Renal pelvis (tissue), 4 donors: ENCODE data around the gene C1R. TPM values are rescaled to one million over a fixed set of nuclear protein-coding genes. Genes with fewer than 3 reads are reported as not detected.

Experiments used
- DNase-seq: peaks from one replicate; pipeline ENCODE4 v3.0.0-alpha.2; 2013
- polyA plus RNA-seq, 3 donors: library from polyadenylated mRNA; unstranded; fragments of 120-200 nt; gene quantifications; one replicate each; pipeline ENCODE4 v1.2.1, GENCODE V29; 2013; ENCODE audit not compliant: insufficient read length in 3 of 3

C1R gene
- polyA plus RNA-seq, 3 donors = 34.8 to 47.5 (median 37.3) TPM

DNA sequence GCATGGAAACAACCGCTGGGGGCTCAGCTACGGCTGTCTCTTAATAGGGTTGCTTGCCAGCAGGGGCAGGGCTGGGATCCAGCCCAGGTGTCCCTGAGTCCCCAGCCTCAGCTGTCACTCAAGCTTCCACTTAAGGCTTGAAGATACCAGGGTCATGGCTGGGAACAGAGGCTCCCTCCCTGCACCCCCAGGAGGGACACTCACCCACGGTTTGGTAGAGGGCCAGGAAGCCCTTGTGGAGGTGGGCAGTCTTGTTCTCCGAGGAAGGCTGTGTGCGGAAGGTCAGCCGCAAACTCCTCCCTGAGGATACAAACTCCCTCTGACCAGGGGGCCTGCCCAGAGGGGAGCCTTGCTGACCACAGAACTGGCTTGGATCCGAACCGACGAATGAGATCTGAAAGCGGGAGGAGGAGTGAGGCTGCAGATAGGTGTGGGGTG is 9.5 kb upstream of the C1R start:
- no peak for DNase-seq

DNA sequence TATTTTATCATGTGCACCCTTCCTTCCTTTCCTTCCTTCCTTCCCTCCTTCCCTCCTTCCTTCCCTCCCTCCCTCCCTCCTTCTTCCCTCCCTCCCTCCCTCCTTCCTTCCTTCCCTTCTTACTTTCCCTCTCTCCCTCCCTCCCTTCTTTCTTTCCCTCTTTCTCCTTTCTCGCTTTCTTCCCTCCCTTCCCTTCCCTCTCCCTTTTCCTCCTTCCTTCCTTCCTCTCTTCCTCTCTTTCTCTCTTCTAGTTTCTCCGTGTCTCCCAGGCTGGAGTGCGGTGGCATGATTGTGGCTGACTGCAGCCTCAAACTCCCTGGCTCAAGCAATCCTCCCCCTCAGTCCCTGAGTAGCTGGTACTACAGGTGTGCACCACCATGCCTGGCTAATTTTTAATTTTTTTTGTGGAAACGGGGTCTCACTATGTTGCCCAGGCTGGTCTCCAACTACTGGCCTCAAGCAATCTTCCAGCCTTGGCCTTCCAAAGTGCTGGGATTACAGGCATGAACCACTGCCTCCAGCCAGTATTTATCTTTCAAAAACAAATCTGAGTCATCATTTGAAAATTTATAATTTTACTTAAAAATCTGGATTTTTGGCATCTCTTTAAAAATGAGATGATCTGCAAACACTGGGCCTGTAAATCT is 8.9 kb upstream of the C1R start:
- no peak for DNase-seq

DNA sequence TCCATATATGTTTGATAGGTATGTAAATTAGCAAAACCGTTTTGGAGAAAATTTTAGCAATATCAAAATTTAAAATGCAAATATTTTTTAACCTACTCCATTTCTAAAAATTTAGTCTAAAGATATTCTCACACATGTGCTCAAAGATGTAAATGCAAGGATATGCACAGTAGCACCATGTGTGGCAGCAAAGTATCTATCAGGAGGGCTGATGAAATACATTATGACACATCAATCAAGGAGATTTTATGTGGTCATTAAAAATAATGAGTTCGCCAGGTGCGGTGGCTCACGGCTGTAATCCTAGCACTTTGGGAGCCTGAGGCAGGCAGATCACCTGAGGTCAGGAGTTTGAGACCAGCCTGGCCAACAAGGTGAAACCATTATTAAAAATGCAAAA is 8.0 kb upstream of the C1R start:
- DNase-seq = no peak

DNA sequence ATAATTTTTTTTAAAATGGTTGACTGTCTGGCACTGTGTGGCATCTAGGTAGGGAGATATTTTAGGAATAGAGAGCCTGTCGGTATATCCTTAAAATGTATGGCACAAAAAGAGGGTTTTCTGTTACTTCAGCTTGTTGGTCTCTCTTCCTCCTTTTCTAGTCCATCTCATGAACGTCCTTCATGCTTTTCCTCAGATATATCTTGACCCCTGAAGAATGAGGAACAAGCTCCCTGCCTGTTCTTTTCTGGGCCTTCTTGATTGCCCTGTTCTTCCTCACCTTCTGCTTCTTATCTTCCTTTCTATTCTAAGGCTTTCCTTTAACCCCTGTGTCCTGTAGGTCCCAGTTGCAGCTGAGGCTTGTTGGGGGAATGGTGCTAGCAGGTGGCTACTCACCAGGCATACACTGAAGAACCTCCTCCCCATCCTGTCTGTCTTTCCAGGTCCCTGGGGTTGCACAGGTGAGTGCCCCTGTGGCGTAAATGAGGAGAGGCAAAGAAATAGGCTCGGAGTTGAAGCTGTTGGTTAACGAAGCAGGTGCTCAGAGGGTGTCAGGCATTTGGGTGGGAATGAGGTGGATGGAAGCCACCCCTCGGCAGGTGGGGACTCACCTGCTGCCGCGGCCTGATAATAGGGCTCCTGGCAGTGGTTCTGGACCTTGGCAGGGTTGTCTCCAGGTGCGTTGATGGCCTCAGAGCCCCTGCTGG is 7.2 kb upstream of the C1R start:
- no peak for DNase-seq

DNA sequence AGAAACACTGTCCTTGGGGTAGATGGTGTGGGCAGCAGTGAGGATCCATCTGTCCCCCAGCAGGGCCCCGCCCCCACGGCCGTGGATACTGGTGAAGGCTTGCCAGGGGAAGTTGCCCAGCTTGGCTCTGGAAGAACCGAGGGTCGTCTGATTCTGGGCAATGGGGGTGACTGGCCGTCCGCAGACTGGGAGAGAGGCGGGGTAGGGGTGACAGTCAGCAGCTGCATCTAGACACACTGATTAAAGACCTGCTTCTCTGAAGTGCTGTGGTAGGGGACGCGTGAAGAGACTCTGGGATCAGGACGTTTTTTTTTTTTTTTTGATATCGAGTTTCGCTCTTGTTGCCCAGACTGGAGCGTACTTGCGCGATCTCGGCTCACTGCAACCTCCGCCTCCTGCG is 4.7 kb upstream of the C1R start:
- peak; percentile 22 for DNase-seq

DNA sequence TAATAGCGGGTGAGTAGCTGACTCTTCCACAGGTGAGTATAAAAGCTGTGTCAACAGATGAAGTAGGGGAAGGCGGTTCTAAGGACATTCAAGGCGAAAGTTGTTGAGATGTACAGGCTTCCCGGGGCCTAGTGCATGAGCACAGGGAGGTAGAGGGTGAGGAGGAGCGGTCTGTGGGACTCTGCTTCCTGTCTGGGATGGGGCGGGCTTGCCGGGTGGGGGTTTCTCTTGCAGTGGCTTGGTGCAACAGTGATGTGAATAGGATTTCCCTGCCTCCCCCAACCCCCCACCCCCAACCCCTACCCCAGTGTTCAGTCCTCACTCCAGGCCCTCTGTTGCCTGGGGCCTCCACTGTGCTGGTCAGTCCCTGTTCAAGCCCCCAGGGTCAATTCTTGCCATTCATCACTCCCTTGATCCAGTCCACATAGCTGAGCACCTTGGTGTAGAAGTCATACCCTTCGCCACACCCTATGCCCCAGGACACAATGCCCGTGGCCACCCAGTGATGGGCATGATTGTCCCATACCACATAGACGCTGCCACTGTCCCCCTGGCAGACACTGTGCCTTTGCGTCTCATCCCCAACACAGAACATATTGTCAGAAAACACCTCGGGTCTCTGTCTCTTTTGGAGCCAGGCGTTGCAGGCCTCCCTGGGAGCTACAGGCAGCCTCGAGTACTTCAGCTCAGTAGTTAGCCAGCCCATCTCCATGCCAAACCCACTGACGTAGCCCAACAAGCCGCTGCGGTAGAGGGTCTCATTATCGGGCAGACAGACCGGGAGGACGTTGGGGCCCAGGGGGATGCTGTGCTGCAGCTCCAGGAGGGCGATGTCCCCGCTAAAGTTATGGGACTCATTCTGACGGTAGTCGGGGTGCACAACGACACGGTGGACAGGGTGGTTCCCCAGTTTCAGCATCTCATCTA is 4.0 kb upstream of the C1R start:
- no peak for DNase-seq

DNA sequence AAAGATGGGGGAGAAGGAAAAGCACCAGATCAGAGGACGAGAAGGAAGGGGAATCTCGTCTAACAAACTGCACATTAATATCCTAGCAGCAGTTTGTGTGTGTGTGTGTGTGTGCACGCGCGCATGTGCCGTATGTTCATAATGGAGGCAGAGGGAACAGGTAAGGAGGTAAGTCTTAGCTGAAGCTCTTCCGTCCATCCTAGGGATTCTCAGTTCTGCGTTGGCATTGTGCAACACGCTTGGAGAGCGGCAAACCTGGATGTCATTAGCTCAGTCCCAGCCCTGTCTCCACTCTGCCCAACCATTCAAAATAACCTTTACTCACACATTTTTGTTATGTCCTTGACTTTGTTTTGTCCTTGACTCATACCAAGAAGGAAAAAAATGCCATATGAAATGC is 1.6 kb upstream of the C1R start:
- no peak for DNase-seq

DNA sequence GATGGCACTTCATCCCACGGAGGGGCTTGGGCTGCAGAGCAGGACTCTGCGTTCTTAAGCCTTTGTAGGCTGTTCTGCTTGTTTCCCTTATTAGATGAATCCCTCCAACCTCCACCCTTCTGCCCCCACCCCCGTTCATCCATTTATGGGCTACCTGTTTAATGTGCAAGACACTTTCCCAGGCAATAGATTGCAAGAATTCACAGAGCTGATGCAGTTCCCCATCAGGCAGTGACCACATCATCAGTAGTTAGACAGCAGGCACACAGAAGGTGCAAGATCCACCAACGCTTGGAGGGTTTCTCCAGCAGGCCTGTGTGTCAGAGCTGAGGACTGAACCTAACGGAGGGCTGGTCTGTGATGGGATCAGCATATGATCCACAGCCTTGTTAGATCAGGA is 1.2 kb upstream of the C1R start:
- no peak for DNase-seq

DNA sequence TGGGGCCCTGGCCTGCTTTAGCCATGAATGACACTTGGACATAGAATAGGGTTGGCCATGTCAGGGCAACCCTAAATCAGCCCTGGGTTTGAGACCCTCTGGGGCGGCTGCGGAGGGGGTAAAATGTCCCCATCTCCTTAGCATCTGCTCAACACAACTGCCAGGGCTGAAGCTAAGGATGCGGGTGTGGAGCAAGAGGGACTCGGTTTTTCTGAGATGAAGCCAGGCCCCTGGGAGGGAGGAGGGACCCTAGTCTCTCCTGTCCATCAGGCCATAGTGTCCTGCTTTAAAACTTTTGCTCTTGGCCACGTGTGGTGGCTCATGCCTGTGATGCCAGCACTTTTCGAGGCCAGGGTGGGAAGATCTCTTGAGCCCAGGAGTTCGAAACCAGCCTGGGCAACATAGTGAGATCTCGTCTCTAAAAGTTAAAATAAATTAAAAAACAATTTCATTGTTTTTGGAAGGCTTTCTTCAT is 778 bp upstream of the C1R start:
- DNase-seq = no peak

DNA sequence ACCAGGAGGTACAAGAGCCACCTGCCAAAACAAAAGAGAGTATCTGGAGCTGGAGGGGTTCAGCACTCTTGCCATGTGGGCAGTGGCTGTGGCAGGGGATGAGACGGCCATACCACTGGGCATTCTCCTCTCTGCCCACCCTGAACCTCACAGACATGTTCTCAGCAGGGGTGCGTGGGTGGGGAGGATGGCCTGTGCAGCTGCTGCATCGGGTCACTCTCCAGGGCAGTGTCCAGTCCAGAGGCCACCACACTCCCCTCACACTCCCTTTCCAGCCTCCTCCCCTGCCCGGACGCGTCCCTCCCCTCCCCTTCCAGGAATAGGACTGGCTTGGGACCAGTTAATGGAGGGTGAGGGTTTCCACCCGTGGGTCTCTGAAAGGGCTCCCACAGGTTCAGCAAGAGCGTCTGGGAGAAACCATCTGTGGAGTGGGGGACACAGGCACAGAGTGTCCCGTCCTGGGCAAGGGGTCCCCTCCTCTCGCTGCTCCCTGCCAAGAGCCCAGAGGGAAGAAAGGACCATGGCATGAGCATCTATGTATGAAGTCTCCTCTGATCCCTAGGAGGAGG is 501 bp downstream of the C1R start:
- DNase-seq = peak; percentile 26

DNA sequence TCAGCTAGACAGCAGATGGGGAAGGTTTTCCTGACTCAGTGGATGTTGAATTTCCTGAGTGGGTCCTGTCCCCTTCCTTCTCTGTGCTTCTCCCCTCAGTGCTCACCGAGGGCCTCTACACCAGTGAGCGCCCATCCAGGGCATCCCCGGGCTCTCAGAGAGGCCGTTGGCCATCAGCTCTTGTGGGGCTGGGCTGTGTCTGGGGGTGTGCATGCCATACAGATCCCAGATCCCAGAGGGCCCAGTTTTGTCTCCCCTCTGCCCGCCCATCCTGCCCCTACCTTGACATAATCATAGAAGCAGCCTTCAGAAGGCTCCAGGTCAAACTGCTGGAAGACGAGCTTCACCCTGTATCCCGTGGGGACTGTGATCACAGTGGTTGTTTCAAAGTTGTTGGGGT is 1.1 kb downstream of the C1R start:
- no peak for DNase-seq

DNA sequence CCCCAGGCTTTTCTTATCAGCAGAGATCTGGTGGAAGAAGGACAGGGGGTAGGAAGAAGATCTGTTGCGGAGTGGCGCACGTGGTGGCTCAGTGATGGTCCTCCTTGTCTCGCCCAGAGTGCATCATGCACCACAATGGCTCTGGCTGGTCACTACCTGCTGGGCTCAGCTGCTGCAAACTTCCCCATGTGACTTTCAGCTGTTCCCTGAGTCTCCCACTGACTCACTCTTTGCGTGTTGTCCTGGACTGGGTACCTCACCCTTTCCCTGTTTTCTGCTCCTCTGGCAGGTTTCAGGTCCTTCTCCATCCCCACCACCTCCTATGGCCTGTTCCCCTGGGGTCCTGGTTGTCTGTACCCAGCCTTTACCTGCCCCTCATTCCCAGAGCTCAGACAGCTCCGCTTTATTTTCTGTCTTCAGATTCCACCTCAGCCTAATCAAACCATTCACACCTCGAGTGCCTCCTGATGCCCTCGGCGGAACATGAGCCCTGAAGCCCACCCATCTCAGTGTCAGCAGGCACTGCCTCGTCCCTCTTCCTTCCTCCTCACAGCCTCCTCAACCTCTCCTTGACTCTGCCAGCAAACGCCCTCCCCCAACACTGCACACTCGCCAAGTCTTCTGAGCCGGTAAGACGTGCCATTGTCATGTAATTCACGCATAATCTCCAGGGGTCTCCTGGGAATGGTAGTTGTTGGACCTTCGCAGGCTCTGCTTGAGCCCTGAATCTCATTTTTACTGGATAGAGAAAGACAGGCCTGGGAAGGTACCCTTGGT is 1.8 kb downstream of the C1R start:
- DNase-seq = no peak

DNA sequence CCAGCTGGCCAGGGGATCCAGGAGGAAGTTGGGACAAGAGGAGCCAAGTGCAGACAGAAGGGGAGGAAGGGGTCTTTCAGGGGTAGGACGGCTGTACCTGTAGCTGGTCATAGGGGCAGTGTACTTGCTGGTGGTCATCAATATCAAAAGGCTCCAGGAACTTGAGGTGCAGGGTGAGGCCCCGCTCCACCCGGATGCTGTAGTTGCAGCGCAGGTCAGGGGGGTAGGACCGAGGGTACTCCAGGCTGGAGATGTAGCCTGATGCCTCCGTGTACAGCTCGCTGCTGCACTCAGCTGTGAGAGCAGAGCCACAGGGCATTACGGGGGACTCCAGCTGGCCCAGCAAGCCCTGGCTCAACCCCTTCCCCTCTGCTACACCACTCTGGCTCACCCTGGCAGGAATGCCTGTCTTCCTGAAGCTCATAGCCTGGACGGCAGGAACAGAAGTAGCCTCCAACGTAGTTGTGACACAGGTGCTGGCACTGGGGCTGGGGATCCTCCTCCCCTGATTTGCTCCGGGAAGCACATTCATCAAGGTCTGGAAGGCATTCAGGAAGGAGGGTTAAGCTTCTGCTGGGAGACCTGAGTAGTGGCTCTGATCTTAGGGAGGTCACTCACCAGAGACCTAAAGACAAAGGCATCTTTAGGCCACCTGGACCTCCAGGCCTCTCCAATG is 2.9 kb downstream of the C1R start:
- no peak for DNase-seq

DNA sequence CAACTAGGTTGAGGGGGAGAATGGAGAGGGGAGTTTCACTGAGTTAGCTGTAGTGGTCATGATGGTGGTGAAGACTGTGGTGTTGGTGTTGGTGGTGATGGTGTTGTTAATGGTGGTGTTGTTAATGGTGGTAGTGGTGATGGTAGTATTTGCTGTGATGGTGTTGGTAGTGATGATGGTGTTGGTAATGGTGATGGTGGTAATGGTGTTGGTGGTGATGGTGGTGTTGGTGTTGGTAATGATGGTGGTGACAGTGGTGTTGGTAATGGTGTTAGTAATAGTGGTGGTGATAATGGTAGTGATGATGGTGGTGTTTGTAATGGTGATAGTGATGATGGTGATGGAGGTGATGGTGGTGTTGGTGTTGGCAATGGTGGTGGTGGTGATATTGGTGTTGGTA is 9.1 kb downstream of the C1R start:
- DNase-seq = no peak

DNA sequence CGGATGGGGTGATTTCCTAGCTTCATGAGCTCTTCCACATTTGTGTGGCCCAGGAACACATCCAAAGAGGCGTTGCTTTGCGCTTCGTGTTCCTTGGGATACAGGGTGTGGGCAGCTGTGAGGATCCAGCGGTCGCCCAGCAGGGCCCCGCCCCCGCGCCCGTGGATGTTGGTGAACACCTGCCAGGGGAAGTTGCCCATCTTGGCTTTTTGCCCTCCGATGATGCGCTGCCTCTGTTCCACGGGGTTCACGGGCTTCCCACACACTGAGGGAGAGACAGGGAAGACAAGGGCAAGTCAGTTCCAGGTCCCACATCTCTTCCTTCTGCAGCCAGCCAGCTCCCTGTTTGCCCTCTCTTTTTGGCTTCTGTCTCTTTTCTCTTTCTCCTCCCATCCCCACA is 11.2 kb downstream of the C1R start:
- DNase-seq = no peak

DNA sequence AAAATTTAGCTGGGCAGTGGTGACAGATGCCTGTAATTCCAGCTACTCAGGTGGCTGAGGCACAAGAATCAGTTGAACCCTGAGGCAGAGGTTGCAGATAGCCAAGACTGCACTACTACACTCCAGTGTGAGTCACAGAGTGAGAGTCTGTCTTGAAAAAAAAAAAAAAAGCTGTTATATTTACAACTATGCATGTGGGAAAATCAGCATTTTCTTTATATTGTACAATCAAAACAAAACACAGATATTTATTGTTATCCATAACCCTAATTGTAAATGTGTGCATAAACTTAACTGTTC is 12.5 kb downstream of the C1R start:
- DNase-seq = no peak

DNA sequence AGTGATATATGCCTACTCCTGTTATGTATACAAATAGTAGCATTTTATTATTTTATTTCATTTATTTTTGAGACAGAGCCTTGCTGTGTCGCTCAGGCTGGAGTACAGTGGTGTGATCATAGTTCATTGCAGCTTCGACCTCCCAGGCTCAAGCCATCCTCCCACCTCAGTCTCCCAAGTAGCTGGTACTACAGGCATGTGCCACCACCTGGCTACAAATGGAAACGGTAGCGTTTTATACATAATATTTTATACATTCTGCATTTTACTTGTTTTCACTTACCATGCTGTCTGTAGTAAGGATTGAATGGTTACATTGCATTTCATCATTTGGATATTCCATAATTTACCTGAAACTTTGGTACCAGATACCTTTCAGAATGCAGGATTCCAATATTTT is 14.1 kb downstream of the C1R start:
- no peak for DNase-seq

DNA sequence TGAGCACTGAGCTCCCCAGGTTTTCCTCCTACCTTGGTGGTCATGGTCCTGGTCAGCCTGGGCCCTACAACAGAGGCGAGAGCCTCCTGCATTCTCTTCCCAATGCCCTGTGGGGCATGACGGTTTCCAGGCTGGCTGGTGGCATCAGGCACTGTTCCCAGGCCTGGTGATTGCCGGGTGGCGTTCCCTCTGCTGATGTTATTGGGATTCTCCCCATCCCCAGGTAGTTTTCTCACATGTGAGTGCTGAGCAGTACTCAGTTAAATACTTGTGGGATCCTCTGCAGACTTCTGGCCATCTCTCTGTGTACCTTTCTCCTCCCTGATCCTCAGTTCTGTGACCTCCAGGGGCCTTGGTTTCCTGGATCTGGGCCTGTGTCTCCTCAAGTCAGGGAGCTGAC is 15.8 kb downstream of the C1R start:
- no peak for DNase-seq

DNA sequence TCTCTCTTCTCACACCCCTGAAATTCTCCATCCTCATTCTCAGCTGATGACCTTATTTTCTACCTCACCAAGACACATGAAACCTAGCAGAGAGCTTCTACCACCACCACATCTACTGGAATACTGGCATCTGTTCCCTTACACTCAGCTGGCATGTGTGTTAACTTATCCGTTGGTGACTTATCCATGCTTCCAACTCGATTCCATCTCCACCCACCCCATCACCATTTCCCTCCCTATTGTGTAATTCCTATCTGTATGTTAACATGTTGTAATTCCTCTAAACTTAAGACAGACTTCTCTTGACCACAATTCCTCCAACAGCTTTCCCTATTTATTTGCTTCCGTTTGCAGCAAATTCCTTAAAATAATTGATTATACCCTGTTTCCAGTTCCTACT is 16.3 kb downstream of the C1R start:
- no peak for DNase-seq

DNA sequence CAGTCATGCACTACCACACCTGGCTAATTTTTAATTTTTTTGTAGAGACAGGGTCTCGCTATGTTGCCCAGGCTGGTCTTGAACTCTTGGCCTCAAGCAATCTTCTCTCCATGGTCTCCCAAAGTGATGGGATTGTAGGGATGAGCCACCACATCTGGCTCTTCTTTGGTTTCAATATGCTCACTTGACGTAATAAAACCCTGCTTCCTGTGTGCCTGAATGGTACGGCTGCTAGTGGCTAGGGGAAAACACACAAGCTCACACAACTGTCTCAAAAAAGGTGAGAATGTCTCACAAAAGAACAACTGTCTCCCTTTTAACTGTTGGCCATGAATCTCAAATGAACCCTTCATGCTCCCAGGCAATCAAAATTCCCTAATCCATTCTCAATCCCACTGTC is 16.7 kb downstream of the C1R start:
- no peak for DNase-seq

DNA sequence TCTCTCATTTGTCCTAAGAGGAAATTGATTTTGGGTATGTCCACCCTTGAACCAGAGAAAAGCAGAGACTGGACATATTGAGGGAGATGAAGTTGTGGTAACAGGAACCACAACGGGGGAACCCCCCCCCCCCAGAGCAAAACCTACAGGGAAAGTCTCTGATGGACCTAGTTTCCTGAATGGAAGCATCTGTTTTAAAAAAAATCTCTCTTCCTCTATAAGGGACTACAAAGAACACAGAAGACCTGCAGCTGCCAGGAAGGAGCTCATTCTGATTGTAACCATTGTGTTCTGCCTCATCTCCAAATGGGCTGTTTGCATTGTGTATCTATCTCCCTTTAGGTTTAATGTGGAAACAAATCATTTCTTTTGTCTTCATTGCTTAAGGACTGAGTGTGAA is 18.3 kb downstream of the C1R start:
- DNase-seq = no peak
